DND-41 (cell line): ENCODE measurements around the gene RYR3.

Source experiments
- ATAC-seq: fragments of 200-7000 bp; cut with Tn5 transposase; 3 replicates; pipeline ENCODE4 v1.9.1; 2021; ENCODE audit warnings: low read depth; ENCODE audit not compliant: insufficient read depth
- DNase-seq: peaks from one replicate; pipeline ENCODE4 v3.0.0-alpha.2; 2020
- H2AFZ ChIP-seq: 2 replicates; pipeline ENCODE4 v1.6.0; 2012; ENCODE audit warnings: low read depth, low read length
- H3K27ac ChIP-seq: 2 replicates; pipeline ENCODE4 v1.5.1; 2012; ENCODE audit warnings: low read length, inconsistent platforms
- H3K27me3 ChIP-seq: fragments of 200-600 bp; sonication (generic); 2 replicates; pipeline ENCODE4 v1.6.0; 2012; ENCODE audit warnings: low read length, mild to moderate bottlenecking, inconsistent platforms; ENCODE audit not compliant: insufficient read depth, poor library complexity
- H3K36me3 ChIP-seq: 2 replicates; pipeline ENCODE4 v1.5.1; 2012; ENCODE audit warnings: low read length, inconsistent platforms; ENCODE audit not compliant: insufficient read depth
- H3K4me1 ChIP-seq: 2 replicates; pipeline ENCODE4 v1.5.1; 2012; ENCODE audit warnings: mild to moderate bottlenecking, low read length; ENCODE audit not compliant: insufficient read depth
- H3K4me2 ChIP-seq: 2 replicates; pipeline ENCODE4 v1.6.0; 2012; ENCODE audit warnings: mild to moderate bottlenecking, moderate library complexity, low read length, inconsistent platforms; ENCODE audit not compliant: insufficient read depth
- H3K4me3 ChIP-seq, 2 experiments: fragments of 200-600 bp in 1 of 2; shearing (Covaris generic) in 1 of 2; 2 replicates each; pipeline ENCODE4 v1.5.1; 2012 to 2016; ENCODE audit warnings: inconsistent platforms in 2 of 2, low read length in 2 of 2, mild to moderate bottlenecking in 2 of 2, low read depth in 1 of 2, moderate library complexity in 1 of 2
- H3K79me2 ChIP-seq: 2 replicates; pipeline ENCODE4 v1.6.0; 2012; ENCODE audit warnings: low read length, inconsistent platforms; ENCODE audit not compliant: insufficient read depth
- H3K9ac ChIP-seq: 2 replicates; pipeline ENCODE4 v1.6.0; 2012; ENCODE audit warnings: low read depth, mild to moderate bottlenecking, inconsistent platforms, low read length, moderate library complexity
- H3K9me3 ChIP-seq: 2 replicates; pipeline ENCODE4 v1.5.1; 2012; ENCODE audit warnings: low read length, moderate library complexity, mild to moderate bottlenecking, inconsistent platforms; ENCODE audit not compliant: insufficient read depth, severe bottlenecking
- H4K20me1 ChIP-seq: 2 replicates; pipeline ENCODE4 v1.6.0; 2012; ENCODE audit warnings: low read length; ENCODE audit not compliant: insufficient read depth
- EZH2 ChIP-seq: IDR thresholded peaks from 3 replicates; pipeline ENCODE4 v1.6.1; 2012; ENCODE audit warnings: borderline replicate concordance, low read depth, mild to moderate bottlenecking, moderate library complexity, low read length, inconsistent platforms; ENCODE audit not compliant: severe bottlenecking
- TF ChIP-seq, protein P1 (sequence below): IDR thresholded peaks from 2 replicates; pipeline ENCODE4 v1.5.1; 2012; ENCODE audit warnings: borderline replicate concordance, low read length, moderate library complexity, mild to moderate bottlenecking; ENCODE audit not compliant: poor library complexity, severe bottlenecking; ENCODE audit errors: extremely low read depth

RYR3 gene

DNA sequence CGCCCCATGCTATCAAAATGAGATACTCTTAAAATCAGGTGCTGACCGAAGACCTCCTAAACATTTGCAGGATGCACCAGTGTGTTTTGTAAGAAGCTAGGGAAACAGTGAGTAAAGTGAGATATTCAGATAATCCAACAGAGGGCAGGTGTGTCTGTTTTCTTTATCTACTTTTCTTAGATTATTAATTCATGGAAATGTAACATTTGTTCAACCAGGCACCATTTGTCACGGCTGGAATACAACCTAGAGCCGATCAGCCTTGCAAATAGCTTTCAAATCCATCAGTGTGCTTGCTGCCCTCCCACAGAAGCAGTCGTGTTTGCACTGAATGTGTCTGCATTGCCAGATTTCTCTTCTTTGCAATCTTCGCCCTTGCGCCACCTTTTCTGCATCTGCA lies 455.6 kb downstream of the RYR3 start:
- no peaks in the 10 kb centered on the region for H4K20me1 ChIP-seq
- H3K9me3 ChIP-seq = no peaks in the 10 kb centered on the region
- no peaks in the 10 kb centered on the region for H3K4me1 ChIP-seq
- no peak overlapping the region for H2AFZ ChIP-seq
- TF ChIP-seq EZH2 = no peak
- TF ChIP-seq, protein P1, sequence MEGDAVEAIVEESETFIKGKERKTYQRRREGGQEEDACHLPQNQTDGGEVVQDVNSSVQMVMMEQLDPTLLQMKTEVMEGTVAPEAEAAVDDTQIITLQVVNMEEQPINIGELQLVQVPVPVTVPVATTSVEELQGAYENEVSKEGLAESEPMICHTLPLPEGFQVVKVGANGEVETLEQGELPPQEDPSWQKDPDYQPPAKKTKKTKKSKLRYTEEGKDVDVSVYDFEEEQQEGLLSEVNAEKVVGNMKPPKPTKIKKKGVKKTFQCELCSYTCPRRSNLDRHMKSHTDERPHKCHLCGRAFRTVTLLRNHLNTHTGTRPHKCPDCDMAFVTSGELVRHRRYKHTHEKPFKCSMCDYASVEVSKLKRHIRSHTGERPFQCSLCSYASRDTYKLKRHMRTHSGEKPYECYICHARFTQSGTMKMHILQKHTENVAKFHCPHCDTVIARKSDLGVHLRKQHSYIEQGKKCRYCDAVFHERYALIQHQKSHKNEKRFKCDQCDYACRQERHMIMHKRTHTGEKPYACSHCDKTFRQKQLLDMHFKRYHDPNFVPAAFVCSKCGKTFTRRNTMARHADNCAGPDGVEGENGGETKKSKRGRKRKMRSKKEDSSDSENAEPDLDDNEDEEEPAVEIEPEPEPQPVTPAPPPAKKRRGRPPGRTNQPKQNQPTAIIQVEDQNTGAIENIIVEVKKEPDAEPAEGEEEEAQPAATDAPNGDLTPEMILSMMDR = no peak
- H3K9ac ChIP-seq = no peak overlapping the region
- no peak overlapping the region for H3K27ac ChIP-seq
- H3K4me3 ChIP-seq = no peak overlapping the region
- ATAC-seq (no peak), DNase-seq (no peak)
- no peaks in the 10 kb centered on the region for H3K36me3 ChIP-seq
- H3K79me2 ChIP-seq = no peaks in the 10 kb centered on the region
- no peaks in the 10 kb centered on the region for H3K27me3 ChIP-seq
- no peak overlapping the region for H3K4me2 ChIP-seq

DNA sequence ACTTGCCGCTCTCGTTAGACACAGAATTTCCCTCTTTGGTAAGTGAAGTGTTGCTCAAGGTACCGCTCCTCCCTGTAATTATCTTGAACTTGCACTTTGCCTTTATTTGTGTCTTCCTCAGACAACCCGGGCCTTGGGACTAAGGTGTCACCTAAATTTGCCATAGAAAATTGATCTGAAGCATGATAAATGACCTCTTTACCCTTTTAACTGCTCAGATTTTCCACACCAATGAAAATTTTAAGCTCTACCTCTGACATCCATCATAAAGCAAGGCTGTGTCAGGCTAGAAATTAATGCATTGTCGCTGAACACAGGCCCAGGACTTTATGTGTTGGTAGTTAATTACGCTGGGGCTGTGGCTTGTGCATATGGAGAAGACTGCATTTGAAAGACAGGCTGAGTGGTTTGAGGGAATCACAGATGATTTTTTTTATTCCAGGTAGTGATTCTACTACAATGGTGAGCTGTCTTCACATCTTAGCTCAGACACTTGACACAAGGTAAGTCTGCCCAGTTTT lies 458.0 kb downstream of the RYR3 start:
- no peaks in the 10 kb centered on the region for H3K36me3 ChIP-seq
- TF ChIP-seq EZH2 = no peak
- TF ChIP-seq, protein P1 = no peak
- ATAC-seq = no peak

DNA sequence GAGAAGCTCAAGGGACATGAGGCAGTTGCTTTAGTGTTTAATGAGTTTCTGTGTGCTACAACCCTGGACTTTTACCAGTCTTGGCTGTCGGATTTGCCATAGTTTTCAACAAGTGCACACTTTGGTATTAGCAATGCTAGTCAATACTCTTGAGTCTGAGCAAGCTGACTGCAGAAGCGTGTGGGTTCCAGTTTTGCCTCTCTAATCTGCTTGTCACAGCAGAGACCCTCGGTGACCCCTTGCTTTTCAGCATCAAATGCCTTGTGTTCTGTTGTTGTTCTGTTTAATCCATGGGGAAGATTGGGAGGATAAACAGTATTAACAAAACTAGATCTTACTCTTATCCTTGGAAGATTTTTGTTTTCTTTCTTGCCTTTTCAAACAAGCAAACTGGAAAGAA lies 463.2 kb downstream of the RYR3 start:
- Histone ChIP-seq H3K4me1 (no peaks in the 10 kb centered on the region), H3K4me2 (no peak overlapping the region), H3K27ac (no peak overlapping the region), H3K79me2 (no peaks in the 10 kb centered on the region), H3K36me3 (no peaks in the 10 kb centered on the region), H4K20me1 (no peaks in the 10 kb centered on the region), H3K9me3 (no peaks in the 10 kb centered on the region), H2AFZ (no peak overlapping the region), H3K9ac (no peak overlapping the region), H3K27me3 (peaks cover 6% of the 10 kb centered on the region), H3K4me3 (no peak overlapping the region)
- TF ChIP-seq EZH2 = no peak
- TF ChIP-seq, protein P1 = no peak
- ATAC-seq (no peak), DNase-seq (no peak)

More for the DNA sequence above, 458.0 kb downstream of the RYR3 start:
- DNase-seq = no peak
- Histone ChIP-seq H4K20me1 (no peaks in the 10 kb centered on the region), H2AFZ (no peak overlapping the region), H3K27me3 (no peaks in the 10 kb centered on the region), H3K4me3 (no peak overlapping the region), H3K79me2 (no peaks in the 10 kb centered on the region), H3K27ac (no peak overlapping the region), H3K9me3 (no peaks in the 10 kb centered on the region), H3K9ac (no peak overlapping the region), H3K4me2 (no peak overlapping the region), H3K4me1 (no peaks in the 10 kb centered on the region)

DNA sequence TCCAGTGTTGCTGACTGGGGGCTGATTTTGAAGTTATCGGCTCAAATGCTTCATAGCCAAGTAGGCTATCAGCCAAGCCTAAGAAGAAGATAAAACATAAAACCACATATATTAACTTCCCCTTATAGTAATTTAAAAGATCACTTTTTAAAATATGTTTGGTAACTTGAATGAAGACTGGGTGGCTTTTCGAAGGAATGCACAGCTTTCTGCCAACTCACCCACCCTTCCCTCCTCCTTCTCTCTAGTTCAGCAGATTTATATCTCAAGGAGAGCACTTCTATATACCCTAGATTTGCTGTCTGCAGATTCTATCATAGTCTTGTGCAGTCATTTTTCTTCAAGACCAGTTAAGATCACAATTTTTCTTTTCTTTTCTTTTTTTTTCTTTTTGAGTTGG lies 468.1 kb downstream of the RYR3 start:
- Histone ChIP-seq H3K36me3 (no peaks in the 10 kb centered on the region), H2AFZ (no peak overlapping the region), H4K20me1 (no peaks in the 10 kb centered on the region), H3K27ac (no peak overlapping the region), H3K79me2 (no peaks in the 10 kb centered on the region), H3K4me2 (no peak overlapping the region), H3K27me3 (peaks cover 6% of the 10 kb centered on the region), H3K4me3 (no peak overlapping the region), H3K4me1 (no peaks in the 10 kb centered on the region), H3K9me3 (no peaks in the 10 kb centered on the region), H3K9ac (no peak overlapping the region)
- ATAC-seq (no peak), DNase-seq (no peak)
- TF ChIP-seq, protein P1 = no peak
- TF ChIP-seq EZH2 = no peak
